GM18909 (cell line): Measurements from ENCODE around the gene MAPK14.
"Not testable (repeated sequence)": the region's sequence is repeated elsewhere in the genome, so short reads cannot be mapped to it uniquely, and the experiment has no call there.

Experiments
- ATAC-seq: cut with Tn5 transposase; IDR thresholded peaks from one replicate; pipeline ENCODE4 v1.9.1; 2021; ENCODE audit warnings: mild to moderate bottlenecking; ENCODE audit not compliant: unreplicated experiment, poor library complexity

Gene MAPK14

DNA sequence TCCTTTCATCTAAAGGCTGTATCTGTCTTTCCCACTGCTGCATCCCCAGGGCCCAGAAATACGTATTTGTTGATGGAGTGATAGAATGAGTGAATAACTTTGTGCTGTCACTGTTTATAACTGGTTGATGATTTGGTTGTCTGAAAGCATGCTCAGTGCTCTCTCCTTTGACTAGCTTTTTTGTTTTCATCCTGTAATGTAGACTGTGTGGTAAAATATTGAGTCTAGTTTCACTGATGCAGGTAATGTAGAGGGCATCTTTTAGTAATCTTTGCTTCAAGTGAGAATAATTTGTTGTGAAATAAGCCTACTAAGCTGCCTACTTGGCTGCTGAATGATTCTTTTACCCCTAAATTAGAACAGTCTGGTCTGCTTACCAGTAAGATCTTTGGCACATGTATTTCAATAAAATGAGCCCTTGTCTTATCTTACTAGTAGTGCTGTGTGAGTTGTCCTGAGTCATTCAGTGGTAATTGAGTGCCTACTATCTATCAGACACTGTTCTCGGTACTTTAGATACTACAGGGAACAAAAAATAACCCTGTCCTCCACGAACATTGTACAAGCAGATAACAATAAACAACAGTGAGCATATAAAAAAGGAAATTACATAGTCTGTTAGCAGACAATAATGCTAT lies 39.9 kb downstream of the MAPK14 start:
- ATAC-seq = no peak

DNA sequence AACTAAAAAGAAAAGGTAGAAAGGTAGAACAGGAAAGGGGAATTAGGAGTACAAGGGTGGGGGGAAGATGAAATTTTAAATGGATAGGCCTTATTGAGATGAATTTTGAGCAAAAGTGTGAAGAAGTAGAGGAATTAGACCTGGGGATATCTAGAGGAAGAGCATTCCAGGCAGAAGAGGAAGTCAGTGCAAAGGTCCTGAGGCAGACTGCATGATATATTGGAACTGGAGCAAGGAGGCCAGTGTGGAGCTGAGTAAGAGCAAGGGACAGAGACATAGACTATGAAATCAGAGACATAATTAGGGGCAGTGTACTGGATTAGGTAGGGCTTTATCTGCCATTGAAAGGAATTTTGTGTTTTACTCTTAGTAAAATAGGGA lies 40.4 kb downstream of the MAPK14 start:
- ATAC-seq = no peak

DNA sequence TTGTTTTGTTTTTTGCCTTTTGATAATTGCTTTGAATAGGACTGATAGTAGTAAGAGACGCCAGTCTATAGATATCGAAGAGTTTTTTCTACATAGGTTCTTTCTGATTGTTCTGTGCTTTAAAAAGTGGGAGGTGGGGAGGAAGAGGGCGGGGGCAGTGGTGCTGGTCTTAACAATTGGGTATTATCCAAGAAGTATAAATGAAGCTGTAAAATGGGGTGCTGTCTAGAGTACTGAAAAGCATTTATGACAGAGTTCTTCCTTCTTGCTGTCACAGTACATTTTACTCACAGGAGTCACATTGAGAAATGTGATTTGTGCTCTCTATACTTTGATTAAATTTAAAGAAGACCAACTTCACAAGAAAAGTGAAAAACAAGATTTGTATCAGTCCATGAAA lies 41.0 kb downstream of the MAPK14 start:
- no peak for ATAC-seq

DNA sequence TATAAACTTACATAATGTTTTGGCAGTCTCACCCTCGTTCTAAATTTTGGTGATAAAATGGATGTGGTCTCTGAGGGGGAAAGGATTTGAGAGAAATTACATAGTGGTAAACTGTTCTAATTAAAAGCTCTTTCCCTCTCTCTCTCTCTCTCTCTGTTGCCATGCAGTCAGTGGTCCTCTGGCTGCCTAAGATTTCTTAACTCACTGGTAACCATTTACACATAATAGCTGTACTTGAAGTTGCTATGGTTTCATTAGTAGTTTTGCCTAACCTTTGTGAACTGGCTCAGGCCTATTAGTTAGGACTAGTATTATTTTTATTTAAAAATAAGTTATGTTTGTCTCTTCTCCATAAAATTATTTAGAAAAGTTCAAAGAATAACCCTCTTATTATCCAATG lies 42.0 kb downstream of the MAPK14 start:
- ATAC-seq = no peak

DNA sequence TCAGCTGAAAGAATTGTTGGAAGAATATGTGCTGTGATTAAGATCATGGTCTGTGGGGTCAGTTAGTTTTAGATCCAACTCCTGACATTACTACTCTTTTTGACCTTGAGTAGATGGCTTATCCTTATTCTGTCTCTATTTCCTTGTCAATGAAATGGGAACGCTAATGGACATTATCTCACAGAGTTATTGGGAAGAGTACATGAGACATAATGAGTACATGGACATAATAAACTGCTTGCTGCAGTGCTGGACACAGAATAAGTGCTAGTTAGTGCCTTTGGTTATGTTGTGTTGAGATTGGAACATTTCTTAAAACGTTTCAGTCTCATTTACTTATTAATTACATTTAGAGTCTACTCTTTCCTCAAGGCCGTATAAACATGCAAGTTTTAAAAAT lies 42.6 kb downstream of the MAPK14 start:
- ATAC-seq = no peak

DNA sequence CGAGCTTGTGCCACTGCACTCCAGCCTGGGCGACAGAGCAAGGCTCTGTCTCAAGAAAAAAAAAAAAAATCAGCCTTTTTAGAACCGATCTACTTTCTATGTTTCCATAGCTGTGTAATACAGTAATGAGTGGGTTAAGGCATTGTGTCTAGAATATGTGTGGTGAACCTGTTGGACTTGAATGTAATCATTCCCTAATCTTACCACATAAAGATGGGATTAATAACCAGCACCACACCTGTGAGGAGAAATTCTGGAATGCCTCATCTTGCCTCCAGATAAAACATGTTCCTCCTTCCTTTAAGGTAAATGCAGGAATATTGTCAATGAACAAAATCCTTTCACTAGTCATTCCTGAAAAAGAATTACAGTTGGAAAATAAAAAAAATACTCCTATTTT lies 43.7 kb downstream of the MAPK14 start:
- no peak for ATAC-seq

DNA sequence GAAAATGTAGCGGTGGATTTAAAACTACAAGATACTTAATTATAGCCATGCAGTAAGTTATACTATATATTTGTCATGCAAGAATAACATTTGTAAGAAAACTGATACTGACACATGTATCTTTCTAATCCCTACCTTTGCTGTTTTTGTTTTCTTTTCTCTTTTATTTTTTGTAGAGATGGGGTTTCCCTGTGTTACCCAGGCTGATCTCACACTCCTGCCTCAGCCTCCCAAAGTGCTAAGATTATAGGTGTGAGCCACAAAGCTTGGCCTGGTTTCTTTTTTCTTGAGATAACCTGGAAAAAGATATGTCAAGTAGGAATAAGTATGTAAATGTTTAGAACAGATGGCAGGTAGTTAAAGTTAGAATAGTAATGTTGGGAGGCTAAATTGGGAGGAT lies 44.1 kb downstream of the MAPK14 start:
- ATAC-seq = no peak

DNA sequence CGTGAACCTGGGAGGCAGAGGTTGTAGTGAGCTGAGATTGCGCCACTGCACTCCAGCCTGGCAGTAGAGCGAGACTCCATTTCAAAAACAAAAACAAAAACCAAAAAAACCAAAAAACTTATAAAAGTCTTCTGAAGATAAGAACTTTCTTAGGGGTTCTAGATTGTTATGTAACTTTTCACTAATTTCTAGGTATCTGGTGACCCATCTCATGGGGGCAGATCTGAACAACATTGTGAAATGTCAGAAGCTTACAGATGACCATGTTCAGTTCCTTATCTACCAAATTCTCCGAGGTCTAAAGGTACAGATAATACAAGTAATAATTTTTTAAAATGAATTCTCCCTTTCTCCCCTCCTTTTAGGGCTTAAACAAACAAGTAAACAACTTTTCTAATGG lies 45.1 kb downstream of the MAPK14 start:
- ATAC-seq = no peak

DNA sequence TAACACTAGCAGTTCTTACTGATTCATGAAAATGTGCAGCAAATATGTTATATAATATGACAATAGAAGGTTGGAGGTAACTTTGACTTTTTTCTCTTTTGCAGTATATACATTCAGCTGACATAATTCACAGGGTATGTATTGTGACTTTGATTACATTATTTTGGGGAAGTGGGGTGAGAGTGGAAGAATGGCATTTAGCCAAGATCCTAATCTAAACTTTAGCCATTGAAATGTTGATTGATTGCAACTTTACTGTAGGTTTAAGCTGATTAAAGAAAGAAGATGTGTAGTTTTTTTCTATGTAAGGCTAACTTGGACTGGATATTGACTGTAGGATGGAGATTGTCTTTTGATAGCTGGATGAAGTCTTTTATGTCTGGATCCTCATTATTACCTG lies 46.0 kb downstream of the MAPK14 start:
- no peak for ATAC-seq

DNA sequence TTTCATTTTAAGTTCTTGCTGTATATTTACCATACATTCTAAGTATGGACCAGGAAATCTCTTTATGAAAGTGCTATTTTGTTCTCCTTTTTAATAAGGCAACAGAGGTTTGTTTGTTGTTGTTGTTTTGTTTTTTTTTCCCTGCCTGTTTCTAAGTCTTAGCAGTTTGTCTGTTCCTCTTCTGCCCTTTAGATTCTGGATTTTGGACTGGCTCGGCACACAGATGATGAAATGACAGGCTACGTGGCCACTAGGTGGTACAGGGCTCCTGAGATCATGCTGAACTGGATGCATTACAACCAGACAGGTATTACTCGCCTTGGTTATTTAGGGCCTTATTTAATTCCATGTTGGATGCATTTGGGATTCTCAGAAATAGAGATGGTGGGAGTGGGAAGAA lies 48.0 kb downstream of the MAPK14 start:
- no peak for ATAC-seq

DNA sequence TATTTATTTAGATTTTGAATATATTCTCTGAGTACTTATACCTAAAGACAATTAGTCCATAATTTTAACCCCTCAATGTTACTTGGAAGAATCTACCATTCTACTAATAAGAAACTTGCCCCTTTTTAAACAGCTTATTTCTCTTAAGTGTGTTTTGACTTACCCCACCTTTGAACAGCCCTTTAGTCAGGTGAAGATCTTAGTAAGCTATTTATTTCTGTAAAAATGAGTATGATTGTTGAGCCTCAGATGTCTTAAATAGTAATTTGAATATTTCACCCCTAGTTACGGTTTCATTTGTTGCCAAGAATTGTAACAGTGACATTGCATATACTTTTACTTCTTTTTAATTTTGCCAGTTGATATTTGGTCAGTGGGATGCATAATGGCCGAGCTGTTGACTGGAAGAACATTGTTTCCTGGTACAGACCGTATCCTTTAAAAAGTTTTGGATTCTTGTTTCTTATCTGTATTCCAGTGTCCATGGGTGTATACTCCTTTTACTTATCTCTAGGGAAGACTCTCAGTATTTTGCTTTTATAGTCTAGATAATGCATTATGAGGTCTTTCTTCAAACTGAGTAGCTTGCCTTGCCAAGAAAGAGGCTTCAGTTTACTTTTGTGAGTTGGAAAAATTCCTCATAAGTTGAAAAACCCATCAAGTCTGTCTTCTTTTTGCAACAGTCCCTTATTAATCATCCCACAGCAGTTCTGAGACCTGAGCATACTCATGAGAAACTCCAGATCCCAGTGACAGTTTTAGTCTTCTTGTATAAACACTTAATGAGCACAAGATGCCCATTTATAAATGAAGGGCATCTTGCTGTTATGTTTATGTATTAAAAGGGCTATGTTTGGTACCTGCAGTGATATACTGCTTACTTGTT lies 48.8 kb downstream of the MAPK14 start:
- no peak for ATAC-seq

DNA sequence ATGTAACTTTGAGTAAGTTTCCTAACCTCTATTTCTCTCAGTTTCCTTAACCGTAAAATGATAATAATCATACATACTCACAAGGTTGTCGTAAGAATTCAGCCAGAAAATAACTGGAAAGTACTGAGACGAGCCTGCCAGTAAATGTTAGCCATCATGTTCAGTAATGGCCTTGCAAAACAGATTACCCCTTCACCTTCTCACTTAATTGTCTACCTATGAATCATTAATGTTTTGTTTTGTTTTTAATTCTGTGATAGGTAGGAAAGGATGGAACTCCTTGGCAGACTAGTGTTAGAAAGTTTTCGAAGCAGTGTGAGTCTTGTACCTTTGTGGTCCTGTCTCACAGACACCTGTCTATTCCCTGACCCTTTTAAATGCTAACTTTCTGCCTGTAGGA lies 50.6 kb downstream of the MAPK14 start:
- ATAC-seq = no peak

DNA sequence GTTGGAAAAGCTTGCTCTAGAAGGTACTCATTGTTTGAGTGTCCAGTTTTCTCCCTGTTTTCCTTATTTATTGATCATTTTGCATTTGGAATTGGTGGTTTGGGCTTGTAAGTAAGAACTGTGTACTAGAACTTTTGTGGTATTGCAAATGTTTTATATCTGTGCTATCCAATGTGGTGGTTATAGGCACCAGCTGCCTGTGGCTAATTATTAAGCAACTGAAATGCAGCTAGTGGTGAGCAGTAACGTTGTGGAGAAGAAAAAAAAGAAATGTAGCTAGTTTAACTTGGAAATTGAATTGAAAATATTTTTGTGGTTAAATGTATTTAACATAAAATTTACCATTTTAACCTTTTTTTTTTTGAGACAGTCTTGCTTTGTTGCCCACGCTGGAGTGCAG lies 52.0 kb downstream of the MAPK14 start:
- ATAC-seq = no peak

DNA sequence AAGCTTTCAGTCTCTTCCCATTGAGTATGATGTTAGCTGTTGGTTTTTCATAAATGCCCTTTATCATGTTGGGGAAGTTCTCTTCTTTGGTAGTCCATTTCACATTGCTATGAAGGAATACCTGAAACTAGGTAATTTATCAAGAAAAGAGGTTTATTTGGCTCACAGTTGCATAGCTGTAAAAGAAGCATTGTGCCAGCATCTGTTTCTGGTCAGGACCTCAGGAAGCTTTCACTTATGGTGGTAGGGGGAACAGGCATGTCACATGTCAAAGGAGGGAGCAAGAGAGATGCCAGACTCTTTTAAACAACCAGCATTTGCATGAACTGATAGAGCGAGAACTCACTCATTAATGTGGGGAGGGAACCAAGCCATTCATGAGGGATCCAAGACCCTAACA lies 54.7 kb downstream of the MAPK14 start:
- ATAC-seq = no peak

DNA sequence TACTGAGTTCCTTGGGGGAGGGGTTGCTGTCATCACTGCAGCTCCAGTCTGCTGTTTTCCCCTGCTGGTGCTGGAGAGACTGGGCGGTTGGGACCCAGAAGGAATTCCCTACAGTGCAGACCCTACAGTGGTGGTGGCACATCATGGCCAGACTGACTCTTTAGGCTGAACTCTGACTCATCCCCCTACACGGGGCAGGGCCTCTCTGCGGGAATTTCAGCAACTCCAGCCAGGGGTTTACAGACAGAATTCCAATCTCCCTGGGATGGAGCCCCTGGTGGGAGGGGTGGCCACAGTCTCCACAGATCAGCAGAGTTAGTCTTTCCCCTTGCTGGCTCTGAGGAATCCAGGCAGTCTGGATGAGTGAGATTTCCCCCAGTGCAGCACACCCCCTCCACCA lies 55.8 kb downstream of the MAPK14 start:
- ATAC-seq = no peak

DNA sequence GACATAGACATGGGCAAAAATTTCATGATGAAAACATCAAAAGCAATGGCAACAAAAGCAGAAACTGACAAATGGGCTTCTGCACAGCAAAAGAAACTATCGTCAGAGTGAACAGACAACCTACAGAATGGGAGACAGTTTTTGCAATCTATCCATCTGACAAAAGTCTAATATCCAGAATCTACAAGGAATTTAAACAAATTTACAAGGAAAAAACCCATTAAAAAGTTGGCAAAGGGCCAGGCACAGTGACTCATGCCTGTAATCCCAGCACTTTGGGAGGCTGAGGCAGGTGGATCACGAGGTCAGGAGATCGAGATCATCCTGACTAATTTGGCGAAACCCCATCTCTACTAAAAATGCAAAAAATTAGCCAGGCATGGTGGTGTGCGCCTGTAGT lies 60.6 kb downstream of the MAPK14 start:
- not testable (repeated sequence) for ATAC-seq

DNA sequence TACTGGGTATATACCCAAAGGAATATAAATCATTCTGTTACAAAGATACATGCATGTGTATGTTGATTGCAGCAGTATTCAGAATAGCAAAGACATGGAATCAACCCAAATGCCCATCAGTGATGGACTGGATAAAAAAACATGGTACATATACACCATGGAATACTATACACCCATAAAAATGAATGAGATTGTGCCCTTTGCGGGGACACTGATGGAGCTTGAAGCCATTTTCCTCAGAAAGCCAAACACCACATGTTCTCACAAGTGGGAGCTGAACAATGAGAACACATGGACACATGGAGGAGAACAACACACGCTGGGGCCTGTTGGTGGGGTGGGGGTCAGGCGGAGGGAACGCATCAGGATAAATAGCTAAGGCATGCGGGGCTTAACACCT lies 61.4 kb downstream of the MAPK14 start:
- no peak for ATAC-seq

DNA sequence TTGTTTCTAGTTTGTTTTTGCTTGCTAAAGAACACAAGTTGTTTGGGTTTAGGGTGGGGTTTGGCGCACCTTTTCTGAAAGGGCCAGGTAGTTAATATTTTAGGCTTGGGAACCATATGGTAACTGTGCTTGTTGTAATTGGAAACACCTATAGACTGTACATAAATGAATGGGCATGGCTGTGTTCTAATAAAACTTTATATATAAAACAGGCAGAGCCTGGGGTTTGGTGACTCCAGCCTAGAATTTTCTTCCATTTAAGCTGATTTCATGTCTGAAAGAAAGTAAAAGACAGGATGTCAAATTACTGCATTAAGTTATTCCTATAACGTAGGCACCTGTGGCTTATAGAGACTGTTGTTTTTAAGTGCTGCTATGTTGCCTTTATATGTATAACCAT lies 66.6 kb downstream of the MAPK14 start:
- no peak for ATAC-seq

DNA sequence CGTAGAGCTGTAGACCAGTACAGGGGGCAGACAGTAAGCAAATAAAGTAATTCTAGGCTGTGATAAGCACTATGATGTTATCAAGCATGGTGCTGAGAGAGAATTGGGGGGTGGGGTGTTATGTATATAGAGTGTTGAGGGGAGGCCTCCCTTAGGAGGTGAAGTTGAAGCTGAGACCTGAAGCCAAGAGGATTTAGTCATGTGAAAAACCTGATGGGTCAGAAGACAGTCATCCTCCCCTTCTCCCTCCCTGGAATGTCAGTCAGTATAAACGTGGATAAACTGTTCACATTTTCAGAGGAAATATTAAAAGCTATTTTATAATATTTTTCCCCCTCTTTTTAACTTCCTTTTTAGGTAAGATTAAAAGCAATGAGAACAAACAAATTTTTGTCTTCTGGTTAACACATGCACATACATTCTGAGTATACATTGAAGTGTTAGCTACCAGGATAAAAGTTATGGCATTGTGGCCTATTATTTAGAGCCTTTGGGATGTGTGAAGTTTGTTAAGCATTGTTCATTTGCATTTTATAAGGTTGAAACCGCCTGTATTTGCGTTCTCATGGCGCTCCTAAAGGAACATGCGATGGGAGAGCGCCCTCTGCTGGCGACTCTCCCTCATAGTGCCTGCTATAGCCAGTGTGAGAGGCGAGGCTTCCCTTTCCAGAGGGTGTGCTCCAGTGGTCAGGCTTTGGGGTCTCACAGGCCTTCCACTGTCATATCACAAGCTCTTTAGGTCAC lies 67.3 kb downstream of the MAPK14 start:
- ATAC-seq = peak; percentile 65

DNA sequence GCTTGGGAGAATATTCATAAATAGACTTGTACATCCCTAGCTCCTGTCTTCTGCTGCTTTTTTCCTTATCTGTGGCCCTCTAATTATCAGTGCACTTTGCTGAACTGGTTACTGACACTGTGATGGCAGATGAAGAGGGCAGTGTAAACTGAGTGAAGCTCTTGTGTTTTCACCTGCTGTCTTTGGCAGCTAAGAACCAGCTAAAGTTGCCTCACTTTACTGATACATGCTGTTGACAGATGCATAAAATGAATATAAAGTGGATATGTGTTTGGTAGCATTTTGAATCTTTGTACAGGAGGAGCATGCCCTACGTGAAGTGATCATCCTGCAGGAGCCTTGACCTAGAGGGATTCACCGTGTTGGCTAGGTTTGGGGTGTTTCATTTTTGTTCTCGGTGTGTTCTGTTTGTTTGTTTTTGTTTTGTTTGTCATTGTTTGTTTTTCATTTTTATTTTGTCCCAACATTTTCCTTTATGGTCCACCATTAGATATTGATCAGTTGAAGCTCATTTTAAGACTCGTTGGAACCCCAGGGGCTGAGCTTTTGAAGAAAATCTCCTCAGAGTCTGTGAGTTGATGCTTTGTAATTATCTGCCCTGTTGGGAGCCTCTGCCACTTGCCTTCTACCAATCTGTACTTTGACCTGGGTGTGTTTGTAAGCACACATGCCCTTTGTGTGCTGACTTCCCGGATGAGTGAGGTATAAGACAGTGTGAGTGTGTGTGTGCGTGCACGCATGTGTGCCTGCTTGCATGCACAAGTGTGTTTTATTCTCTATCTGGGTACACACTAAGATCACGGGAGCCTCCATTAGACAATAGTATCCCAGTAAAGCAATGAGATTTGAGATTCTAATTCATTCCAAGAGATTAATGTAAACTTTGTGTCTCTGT lies 68.1 kb downstream of the MAPK14 start:
- no peak for ATAC-seq
